Posterior vena cava (tissue), 2 donors: ENCODE results near the gene STXBP6. TPM values are rescaled to one million over a fixed set of nuclear protein-coding genes. Genes with fewer than 3 reads are reported as not detected.
"Not testable (repeated sequence)": the region's sequence is repeated elsewhere in the genome, so short reads cannot be mapped to it uniquely, and the experiment has no call there.

Source experiments
- DNase-seq: peaks from one replicate; pipeline ENCODE4 v3.0.0-alpha.2; 2020; ENCODE audit warnings: low spot score
- intact Hi-C, 2 donors: fragments of 100-400 bp; cut with DNase I; formaldehyde crosslinking; loops; one replicate each; pipeline versions ENCODE4 v1.14.1 to v1.14.2; 2022 to 2023
- total RNA-seq, 2 donors: library from RNA; stranded (reverse); fragmentation: NEBNext Ultra II Directional; extraction: Animal tissue kit (Norgen Biotek cat#: 25700); gene quantifications; one replicate each; pipeline ENCODE4 v1.2.1, GENCODE V29; 2021
- donor health status: DM: yes; HTN: yes; CAD: no.
- donor health status: DM: yes; HTN: yes; CAD: no.

Gene STXBP6
- total RNA-seq, 2 donors from 2014 or later = 8.9 to 14.9 TPM

GRCh38 chr14:24941719-24942118 lies 108.2 kb downstream of the STXBP6 start:
- intact Hi-C loops = no loop called here
- DNase-seq = no peak

- intact Hi-C loops = no loop called here
- no peak for DNase-seq
These were observed 109.6 kb downstream of the STXBP6 start for GRCh38 chr14:24940213-24940783.

DNA sequence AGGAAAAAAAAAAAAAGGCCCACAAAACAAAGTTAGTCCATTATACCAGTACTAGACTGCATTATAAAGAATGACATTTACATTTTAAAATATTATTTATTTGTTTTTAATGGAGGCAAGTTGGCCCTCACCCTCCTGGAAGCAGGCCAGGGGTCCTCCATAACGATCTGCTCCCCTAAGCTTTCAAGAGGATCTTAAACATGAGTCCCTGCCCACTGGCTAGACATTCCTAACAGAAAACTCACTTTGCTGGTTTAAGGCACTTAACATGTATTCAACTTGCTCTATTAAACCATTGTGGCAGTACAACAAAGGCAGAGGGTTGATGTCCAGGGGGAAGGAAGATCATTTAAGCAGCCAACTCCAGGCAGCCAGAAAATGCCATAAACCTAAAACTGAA lies 111.4 kb downstream of the STXBP6 start:
- no peak for DNase-seq
- intact Hi-C loops = no loop called here

DNA sequence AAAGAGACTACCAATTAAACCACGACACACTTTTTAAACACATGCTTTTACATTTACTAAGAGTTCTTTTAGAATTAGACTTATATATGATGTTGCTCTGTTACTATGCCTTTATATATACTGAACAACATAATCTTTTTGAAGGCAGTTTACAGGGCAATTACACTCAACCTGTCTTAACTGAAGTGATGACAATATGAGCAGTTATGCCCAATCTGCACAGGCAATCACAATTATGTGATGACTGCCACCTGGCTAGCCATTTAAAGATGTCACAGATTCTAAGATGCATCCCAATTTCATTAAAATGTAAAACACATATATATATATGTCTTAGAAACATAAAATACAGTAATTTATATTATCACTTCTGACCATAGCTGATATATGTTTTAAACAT lies 112.6 kb downstream of the STXBP6 start:
- intact Hi-C loops = no loop called here
- no peak for DNase-seq

- intact Hi-C loops, DNase-seq: not testable (repeated sequence)
These were observed 113.2 kb downstream of the STXBP6 start for GRCh38 chr14:24936773-24937172.

GRCh38 chr14:24935796-24936195 lies 114.2 kb downstream of the STXBP6 start:
- intact Hi-C loops = no loop called here
- DNase-seq = no peak

DNA sequence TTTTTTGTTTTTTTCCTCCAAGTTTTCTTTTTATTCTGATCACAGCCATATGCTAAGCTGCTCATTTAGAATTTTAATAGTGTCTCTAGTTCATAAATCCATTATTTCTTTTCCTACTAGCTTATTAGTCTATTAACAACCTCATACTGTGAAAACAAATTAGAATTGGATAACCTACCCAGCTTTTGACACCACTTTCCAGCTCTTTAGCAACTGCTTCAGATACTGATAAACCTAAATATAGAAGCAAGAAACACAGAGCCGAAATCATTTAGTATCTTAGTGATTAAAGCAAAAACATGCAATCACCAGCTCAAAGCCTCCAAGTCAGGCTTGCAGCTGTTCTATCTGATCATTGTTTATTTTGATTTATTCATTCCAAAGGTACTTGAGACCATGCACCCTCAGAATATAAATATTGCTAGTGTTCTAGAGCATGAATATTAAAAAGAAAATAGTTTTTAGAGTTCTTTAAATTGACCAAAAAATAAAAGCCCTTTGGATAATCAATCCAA lies 121.5 kb downstream of the STXBP6 start:
- DNase-seq = no peak
- intact Hi-C loops = no loop called here

GRCh38 chr14:24927809-24928208 lies 122.1 kb downstream of the STXBP6 start:
- intact Hi-C loops = no loop called here
- DNase-seq = no peak

- no peak for DNase-seq
- intact Hi-C loops = no loop called here
These were observed 124.1 kb downstream of the STXBP6 start for GRCh38 chr14:24925771-24926374.

DNA sequence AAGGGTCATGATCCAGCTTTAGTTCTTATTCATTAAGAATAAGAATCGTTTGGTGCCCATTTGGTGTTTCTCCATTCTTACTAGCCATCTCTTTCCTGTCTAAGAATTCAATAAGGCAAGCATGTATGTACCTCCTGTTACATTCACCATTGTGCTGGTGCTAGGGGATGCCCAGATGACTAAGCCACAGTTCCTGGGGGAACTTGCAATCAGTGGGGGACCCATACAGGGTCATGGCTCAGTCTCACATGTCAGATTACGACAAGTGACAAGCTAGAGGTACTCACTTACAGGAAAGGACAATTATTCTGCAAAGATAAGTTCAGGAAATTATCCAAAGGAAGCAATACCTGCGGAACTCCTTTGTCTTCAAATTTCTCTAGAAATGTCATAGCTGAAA lies 125.4 kb downstream of the STXBP6 start:
- intact Hi-C loops = no loop called here
- DNase-seq = no peak

DNA sequence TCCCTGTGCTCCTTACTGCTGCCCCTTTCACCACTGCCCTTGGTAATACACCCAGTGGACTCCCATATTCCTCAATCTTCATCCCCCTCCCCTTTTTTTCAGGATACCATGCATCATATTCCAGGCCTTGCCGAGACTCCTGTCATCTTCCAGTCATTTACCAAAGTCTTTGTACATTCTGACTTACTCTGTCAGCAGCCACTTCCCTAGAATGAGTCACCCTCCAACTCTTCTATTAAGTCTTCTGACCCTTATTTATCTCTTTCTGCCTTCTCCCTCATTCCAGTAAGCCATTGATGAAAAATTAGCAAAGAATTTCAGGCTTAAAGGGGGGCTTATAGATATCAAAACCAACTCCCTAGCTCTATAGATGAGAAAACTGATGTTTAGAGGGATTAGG lies 128.0 kb downstream of the STXBP6 start:
- no peak for DNase-seq
- intact Hi-C loops = no loop called here

DNA sequence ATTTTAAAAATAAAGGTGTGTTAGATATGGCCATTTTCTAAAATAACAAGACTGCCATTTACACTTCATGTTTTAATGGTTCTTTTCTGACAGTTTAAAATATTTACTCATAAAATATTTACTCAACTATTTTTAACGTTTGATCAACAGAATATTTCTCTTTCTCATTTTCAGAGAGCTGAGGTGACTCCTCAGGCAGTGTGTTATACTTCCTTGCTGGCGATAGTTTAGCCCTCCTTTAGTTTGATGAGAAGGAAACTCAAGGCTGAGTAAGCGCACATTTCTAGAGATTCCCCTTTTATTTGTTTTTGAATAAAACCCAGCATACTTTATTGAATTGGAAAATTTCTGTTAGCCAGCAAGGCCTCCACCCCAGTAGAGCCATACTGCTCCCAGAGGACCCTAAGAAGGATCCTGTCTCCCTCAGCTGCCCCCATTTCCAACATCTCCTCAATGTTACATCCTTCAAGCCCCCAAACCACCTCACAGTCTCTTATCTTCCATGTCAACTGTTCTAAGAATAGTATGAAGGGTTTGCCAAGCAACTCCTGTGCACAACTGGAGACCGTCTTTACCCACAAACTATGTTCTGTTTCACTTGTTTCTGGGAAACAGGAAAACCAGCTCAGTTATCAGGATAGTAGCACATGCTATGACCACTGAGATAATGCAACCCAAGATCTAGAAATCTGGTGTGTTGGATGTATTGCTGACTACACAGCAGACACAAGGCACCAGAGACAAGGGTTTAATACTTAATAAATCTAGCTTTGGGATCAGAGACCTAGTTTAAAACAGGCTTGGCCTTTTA lies 129.5 kb downstream of the STXBP6 start:
- intact Hi-C loops = no loop called here
- no peak for DNase-seq

- DNase-seq = no peak
- intact Hi-C loops = no loop called here
These were observed 131.1 kb downstream of the STXBP6 start for GRCh38 chr14:24918822-24919221.

- intact Hi-C loops = no loop called here
- no peak for DNase-seq
These were observed 133.9 kb downstream of the STXBP6 start for GRCh38 chr14:24915958-24916595.

GRCh38 chr14:24915403-24915921 lies 134.5 kb downstream of the STXBP6 start:
- DNase-seq = no peak
- intact Hi-C loops = no loop called here

DNA sequence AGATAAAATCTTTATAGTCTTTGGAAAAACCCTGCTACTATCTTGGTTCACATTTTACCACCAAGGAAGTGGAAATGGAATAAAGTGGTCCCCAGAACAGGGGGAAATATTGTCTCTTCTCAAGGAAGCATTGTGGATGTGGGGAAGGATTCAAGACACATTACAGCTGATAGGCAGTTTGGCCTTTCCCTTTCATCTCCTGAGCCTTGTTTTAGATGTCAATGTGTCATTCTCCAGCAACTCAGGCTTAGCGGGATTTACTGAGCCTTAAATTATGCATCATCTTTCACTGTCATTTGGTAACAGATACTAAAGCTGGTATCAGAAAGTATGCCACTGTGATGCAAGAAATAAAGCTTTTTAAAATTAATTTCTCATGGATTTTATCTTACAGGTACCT lies 136.2 kb downstream of the STXBP6 start:
- intact Hi-C loops = no loop called here
- no peak for DNase-seq

DNA sequence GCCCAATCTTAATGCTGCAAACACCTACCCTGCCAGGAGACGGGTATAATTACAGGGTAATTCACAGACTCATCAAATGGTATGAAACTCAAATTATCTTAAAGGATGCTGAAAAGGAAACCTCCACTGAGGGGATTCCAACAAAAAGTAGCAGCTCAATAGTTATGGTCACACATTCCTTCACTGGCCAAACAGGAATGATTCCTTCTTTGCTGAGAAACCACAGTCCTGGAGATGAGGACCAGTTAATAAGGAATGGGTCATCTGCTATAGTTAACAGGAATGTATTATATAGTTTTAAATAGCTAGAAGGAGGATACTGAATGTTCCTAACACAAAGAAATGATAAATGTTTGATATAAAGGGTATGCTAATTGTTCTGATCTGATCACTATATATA lies 136.9 kb downstream of the STXBP6 start:
- no peak for DNase-seq
- intact Hi-C loops = no loop called here

DNA sequence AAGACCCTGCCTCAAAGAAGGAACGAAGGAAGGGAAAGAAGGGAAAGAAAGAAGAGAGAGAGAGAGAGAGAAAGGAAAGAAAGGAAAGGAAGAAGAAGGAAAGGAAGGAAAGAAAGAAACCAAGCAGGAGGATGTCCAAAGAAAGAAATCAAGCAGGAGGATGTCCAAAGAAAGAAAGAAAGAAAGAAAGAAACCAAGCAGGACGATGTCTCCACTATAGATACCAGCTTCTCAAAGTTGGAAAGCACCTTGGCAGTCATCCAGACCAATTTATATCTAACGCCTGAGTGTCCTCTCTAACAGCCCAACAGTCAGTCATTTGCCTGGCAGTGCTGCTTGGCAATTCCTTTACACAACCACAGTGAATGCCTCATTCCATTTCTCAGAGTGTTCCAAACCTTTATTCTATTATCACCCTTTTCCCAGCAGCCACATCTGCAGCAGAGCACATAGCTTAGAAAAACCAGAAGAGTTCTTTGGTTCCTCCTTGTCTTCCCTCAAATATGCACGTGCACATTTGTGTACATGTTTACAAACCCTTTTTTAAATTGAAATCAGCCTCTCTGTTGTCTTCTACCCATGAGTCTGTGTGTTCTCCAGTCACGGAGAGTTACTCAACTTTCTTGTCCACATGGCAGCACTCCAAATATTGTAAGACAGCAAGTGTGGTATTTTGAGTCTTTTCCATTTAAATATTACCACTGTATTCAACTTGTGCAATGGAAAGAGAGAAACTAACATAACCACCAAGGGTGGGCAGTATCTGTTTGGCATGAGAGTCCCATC lies 138.4 kb downstream of the STXBP6 start:
- DNase-seq = no peak
- intact Hi-C loops = no loop called here

GRCh38 chr14:24910408-24910986 lies 139.4 kb downstream of the STXBP6 start:
- intact Hi-C loops = no loop called here
- no peak for DNase-seq
